ENCODE results near the gene IGSF21.

GRCh38 chr1:18234790-18235242 lies 127.2 kb downstream of the IGSF21 start:
- no peak for TF ChIP-seq EZH2 (IDR thresholded peaks at IDR 0.05; ENCODE audit: low read length)
- peak; percentile 60 to 70 (median 64) for TF ChIP-seq CTCF (optimal IDR thresholded peaks at IDR 0.05 in 1 of 3, IDR thresholded peaks at IDR 0.05 in 1 of 3, conservative IDR thresholded peaks at IDR 0.05 in 1 of 3; ENCODE audit: extremely low read depth in 1 of 3, insufficient read depth in 2 of 3, low read length in 3 of 3)

All from keratinocyte (primary cell).